Fibroblast of lung (primary cell): ENCODE data around the gene LPIN2.

ENCODE experiments used
- EZH2 ChIP-seq: IDR thresholded peaks from 2 replicates; pipeline ENCODE4 v1.5.1; 2012; ENCODE audit warnings: low read length, control low read depth, mild to moderate bottlenecking; ENCODE audit errors: missing control alignments
- TF ChIP-seq, protein P1 (sequence below), 2 donors: IDR thresholded peaks in 1 of 2; conservative IDR thresholded peaks in 1 of 2; 1 replicate in 1 of 2; 2 replicates in 1 of 2; pipeline ENCODE4 v1.5.1; 2011 to 2012; ENCODE audit warnings: low read length in 2 of 2, control low read depth in 1 of 2, inconsistent platforms in 1 of 2, low read depth in 1 of 2, mild to moderate bottlenecking in 1 of 2

DNA sequence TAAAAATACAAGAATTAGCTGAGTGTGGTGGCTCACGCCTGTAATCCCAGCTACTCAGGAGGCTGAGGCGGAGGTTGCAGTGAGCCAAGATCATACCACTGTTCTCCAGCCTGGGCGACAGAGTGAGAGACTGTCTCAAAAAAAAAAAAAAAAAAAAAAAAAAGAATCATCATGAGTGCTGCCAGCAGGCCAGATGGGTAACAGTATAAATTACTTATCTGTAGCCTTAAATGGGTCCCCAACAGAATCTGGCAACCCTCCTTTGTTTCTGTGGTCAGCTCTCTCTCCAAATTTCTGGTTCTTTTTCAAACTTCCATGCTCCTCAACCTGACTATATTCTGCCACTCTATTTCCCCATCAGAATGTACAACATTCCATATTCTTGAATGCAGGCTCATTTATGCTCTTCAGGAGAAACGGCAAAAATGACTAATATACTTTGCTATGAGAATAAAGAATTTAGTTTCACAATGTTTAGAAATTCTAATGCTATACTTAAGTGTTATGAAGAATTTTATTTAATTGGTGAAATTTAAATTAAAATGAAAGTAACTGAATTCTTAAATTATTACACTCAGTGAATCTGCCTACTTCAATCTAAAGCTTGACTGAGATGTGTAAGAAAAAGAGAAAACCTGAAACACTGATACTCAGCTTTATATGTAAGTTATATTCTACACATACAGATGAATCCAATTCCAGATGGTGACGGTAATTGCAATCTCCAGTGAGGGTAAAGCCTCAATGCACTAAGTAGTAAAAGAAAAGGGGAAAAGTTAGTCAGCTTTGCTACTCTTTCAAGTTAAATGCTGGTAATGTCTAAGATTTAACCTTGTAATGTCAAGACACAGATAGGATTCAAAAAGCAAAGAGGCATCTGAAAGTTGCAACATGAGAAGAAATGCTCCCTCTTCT lies 24.8 kb downstream of the LPIN2 start:
- TF ChIP-seq, protein P1, sequence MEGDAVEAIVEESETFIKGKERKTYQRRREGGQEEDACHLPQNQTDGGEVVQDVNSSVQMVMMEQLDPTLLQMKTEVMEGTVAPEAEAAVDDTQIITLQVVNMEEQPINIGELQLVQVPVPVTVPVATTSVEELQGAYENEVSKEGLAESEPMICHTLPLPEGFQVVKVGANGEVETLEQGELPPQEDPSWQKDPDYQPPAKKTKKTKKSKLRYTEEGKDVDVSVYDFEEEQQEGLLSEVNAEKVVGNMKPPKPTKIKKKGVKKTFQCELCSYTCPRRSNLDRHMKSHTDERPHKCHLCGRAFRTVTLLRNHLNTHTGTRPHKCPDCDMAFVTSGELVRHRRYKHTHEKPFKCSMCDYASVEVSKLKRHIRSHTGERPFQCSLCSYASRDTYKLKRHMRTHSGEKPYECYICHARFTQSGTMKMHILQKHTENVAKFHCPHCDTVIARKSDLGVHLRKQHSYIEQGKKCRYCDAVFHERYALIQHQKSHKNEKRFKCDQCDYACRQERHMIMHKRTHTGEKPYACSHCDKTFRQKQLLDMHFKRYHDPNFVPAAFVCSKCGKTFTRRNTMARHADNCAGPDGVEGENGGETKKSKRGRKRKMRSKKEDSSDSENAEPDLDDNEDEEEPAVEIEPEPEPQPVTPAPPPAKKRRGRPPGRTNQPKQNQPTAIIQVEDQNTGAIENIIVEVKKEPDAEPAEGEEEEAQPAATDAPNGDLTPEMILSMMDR (conservative IDR thresholded peaks at IDR 0.05 in 1 of 2, IDR thresholded peaks at IDR 0.05 in 1 of 2; ENCODE audit: low read depth in 1 of 2, low read length in 2 of 2), result no peak
- TF ChIP-seq EZH2, result no peak
